Astrocyte (in vitro differentiated cells and primary cell): Measurements from ENCODE around the gene OFD1.

Experiments used
- CTCF ChIP-seq: IDR thresholded peaks from 2 replicates; pipeline ENCODE4 v1.5.1; 2011; ENCODE audit warnings: low read depth, mild to moderate bottlenecking, inconsistent platforms, low read length, moderate library complexity; ENCODE audit not compliant: insufficient read depth
- EZH2 ChIP-seq: IDR thresholded peaks from 2 replicates; pipeline ENCODE4 v1.6.1; 2012; ENCODE audit warnings: mild to moderate bottlenecking, low read length, inconsistent platforms; ENCODE audit not compliant: insufficient read depth

- TF ChIP-seq CTCF (no peak), EZH2 (no peak)
Measured at GRCh38 chrX:13733506-13733905, 1.0 kb upstream of the OFD1 start.
